Activated naive CD8-positive, alpha-beta T cell (primary cell): ENCODE results near the gene ZKSCAN4.

Experiments
- H3K27ac Mint-ChIP-seq: one replicate; pipeline ENCODE4 v1.8.0; 2021; ENCODE audit warnings: mixed read lengths
- H3K27me3 Mint-ChIP-seq: one replicate; pipeline ENCODE4 v1.8.0; 2021; ENCODE audit warnings: mixed read lengths
- H3K36me3 Mint-ChIP-seq: one replicate; pipeline ENCODE4 v1.8.0; 2021; ENCODE audit warnings: mixed read lengths
- H3K4me1 Mint-ChIP-seq: one replicate; pipeline ENCODE4 v1.8.0; 2021; ENCODE audit warnings: low read depth, mixed read lengths
- H3K4me3 Mint-ChIP-seq: one replicate; pipeline ENCODE4 v1.8.0; 2021; ENCODE audit warnings: mild to moderate bottlenecking, mixed read lengths
- H3K9me3 Mint-ChIP-seq: one replicate; pipeline ENCODE4 v1.8.0; 2021; ENCODE audit warnings: low read depth, mixed read lengths

ZKSCAN4 gene

DNA sequence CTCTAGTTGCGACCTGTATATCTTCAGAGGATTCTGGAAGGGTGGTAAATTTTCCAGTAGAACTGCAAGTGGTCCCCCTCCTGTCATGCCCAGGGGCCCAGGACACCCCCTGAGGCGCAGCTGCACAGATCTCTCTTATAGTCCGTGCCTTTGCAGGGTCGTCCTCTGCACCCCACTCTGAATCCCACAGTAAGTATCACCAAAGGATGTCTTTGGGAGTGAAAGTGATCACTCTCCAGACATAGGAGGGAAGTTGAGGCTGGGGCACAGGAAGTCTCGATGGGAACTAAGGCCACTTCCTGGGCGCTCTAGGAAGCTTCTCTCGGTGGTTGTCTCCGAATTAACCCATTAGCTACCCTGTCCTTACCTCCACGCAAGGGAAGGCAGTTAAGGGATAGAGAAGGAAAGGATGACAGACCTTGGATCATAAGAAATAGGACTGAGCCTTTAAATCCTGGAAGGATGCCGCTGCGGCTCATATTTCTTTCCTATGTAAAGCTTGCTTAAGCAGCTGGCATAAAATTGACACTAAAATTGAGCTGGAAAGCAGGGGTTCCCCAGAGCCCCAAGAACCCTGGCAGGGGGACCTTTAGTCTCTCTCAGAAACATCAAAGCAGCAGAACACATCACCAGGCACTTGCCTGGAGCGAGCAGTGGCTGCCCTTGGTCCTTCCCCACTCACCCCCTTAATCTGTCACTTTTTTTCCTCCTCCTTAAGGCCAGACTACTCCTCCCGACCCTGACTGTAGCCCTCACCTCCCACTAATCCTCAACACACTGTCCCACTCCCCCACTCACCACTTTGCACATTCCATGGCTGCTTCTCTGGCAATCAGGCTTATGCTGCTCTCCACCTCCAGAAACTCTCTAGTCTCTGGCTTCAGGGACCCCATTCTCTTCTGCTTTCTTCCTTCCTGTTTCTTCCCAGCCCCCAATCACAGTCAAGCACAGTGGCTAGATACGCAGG is at the start of gene ZKSCAN4:
Gene ZKSCAN4, minus strand, starts transcription at position 261 of the 967 bp plus-strand sequence. CDS start 289 bp downstream, outside the sequence.
- Mint-ChIP-seq H3K9me3 (no peaks in the 10 kb centered on the region), H3K36me3 (peaks cover 2% of the 10 kb centered on the region), H3K4me3 (peak within 1 kb of the TSS; percentile 98), H3K27ac (peak within 1 kb of the TSS; percentile 93), H3K27me3 (no peaks in the 10 kb centered on the region), H3K4me1 (peaks cover 35% of the 10 kb centered on the region)

DNA sequence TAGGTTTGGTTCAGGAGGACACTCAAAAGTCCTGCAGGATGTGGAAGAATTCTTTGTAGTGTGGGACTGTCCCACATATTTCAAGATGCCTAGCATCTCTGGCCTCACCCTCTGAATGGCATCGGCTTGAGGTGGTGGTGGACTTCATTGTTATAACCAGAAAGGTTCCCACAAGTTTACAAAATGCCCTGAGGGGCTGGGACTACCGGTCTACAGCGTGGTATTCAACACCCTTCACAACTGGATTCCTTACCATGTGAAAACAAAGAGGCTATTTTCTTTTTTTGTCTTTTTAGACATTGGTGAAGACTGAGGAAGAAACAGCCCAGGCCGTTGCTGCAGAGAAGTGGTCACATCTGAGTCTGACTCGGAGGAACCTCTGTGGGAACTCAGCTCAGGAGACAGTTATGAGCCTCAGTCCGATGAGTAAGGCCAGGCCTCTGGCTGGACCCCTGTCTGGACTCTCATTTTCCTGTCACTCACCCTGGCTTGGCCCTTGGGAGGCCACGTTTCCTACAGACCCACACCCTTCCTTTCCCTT is 44.5 kb upstream of the ZKSCAN4 start:
- H3K9me3 Mint-ChIP-seq: no peaks in the 10 kb centered on the region
- H3K36me3 Mint-ChIP-seq: peaks cover 13% of the 10 kb centered on the region
- peaks cover 2% of the 10 kb centered on the region for H3K27me3 Mint-ChIP-seq
- no peak overlapping the region for H3K4me3 Mint-ChIP-seq
- no peaks in the 10 kb centered on the region for H3K4me1 Mint-ChIP-seq
- no peak overlapping the region for H3K27ac Mint-ChIP-seq

DNA sequence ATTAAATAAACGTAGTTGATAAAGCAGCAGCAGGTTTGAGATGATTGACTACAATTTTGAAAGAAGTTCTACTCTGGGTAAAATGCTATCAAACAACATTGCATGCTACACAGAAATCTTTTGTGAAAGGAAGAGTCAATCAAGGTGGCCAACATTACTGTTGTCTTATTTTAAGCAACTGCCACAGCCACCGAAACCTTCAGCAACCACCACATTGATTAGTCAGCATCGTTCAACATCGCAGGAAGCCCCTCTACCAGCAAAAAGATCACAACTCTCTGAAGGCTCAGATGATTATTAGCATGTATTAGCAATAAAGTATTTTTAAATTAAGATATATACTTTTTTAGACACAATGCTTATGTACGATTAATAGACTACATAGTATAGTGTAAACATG is 43.3 kb upstream of the ZKSCAN4 start:
- no peak overlapping the region for H3K4me3 Mint-ChIP-seq

GRCh38 chr6:28291573-28291972 is 39.5 kb upstream of the ZKSCAN4 start:
- no peaks in the 10 kb centered on the region for H3K4me1 Mint-ChIP-seq
- no peak overlapping the region for H3K4me3 Mint-ChIP-seq
- no peak overlapping the region for H3K27ac Mint-ChIP-seq
- peaks cover 2% of the 10 kb centered on the region for H3K27me3 Mint-ChIP-seq
- peaks cover 25% of the 10 kb centered on the region for H3K36me3 Mint-ChIP-seq
- H3K9me3 Mint-ChIP-seq: no peaks in the 10 kb centered on the region

More for the DNA sequence above, 43.3 kb upstream of the ZKSCAN4 start:
- Mint-ChIP-seq H3K27ac (no peak overlapping the region), H3K36me3 (peaks cover 13% of the 10 kb centered on the region), H3K4me1 (no peaks in the 10 kb centered on the region), H3K27me3 (no peaks in the 10 kb centered on the region), H3K9me3 (no peaks in the 10 kb centered on the region)

DNA sequence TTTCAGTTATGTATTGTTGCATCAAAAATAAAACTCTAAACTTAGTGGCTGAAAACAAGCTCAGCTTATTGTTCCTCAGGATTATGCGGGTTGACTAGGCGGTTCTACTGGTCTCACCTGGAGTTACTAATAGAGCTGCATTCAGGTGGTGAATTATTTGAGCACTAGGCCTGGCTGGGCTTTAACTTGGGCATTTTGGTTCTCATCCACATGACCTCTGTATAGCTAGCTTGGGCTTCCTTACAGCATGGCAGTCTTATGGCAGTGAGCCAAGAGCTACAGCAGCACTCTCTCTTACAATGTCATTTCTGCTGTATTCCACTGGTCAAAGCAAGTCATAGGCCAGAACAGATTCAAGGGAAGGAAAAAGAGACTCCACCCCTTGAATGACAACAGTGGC is 30.9 kb upstream of the ZKSCAN4 start:
- H3K9me3 Mint-ChIP-seq: no peaks in the 10 kb centered on the region
- H3K27me3 Mint-ChIP-seq: peaks cover 9% of the 10 kb centered on the region
- H3K36me3 Mint-ChIP-seq: peaks cover 17% of the 10 kb centered on the region
- peak overlapping the region; percentile 46 for H3K4me3 Mint-ChIP-seq
- H3K27ac Mint-ChIP-seq: no peak overlapping the region
- H3K4me1 Mint-ChIP-seq: peaks cover 13% of the 10 kb centered on the region

GRCh38 chr6:28281288-28282064 is 29.4 kb upstream of the ZKSCAN4 start, which contains the start of gene PGBD1:
Gene PGBD1, plus strand, starts transcription at chr6:28281572. Its CDS starts 2,242 bp downstream, at chr6:28283814.
- no peaks in the 10 kb centered on the region for H3K9me3 Mint-ChIP-seq
- no peak within 1 kb of the TSS for H3K27ac Mint-ChIP-seq
- peak within 1 kb of the TSS; percentile 86 for H3K4me3 Mint-ChIP-seq
- H3K4me1 Mint-ChIP-seq: peaks cover 13% of the 10 kb centered on the region
- H3K36me3 Mint-ChIP-seq: peaks cover 13% of the 10 kb centered on the region
- H3K27me3 Mint-ChIP-seq: peaks cover 7% of the 10 kb centered on the region

GRCh38 chr6:28280595-28281287 is 28.7 kb upstream of the ZKSCAN4 start:
- Mint-ChIP-seq H3K27ac (no peak overlapping the region), H3K4me1 (peaks cover 13% of the 10 kb centered on the region), H3K27me3 (peaks cover 7% of the 10 kb centered on the region), H3K4me3 (peak overlapping the region; percentile 85), H3K36me3 (peaks cover 17% of the 10 kb centered on the region), H3K9me3 (no peaks in the 10 kb centered on the region)

- Mint-ChIP-seq H3K27me3 (peaks cover 7% of the 10 kb centered on the region), H3K4me3 (no peak overlapping the region), H3K4me1 (peaks cover 18% of the 10 kb centered on the region), H3K9me3 (no peaks in the 10 kb centered on the region), H3K36me3 (peaks cover 18% of the 10 kb centered on the region), H3K27ac (no peak overlapping the region)
Observed at GRCh38 chr6:28277746-28278145, 25.7 kb upstream of the ZKSCAN4 start.

GRCh38 chr6:28274888-28275287 is 22.8 kb upstream of the ZKSCAN4 start:
- Mint-ChIP-seq H3K4me3 (no peak overlapping the region), H3K27me3 (no peaks in the 10 kb centered on the region), H3K27ac (peak overlapping the region; percentile 35), H3K4me1 (peaks cover 18% of the 10 kb centered on the region), H3K9me3 (no peaks in the 10 kb centered on the region), H3K36me3 (peaks cover 18% of the 10 kb centered on the region)

GRCh38 chr6:28269492-28269891 is 17.4 kb upstream of the ZKSCAN4 start:
- Mint-ChIP-seq H3K9me3 (no peaks in the 10 kb centered on the region), H3K27me3 (no peaks in the 10 kb centered on the region), H3K4me3 (peak overlapping the region; percentile 21), H3K4me1 (peaks cover 31% of the 10 kb centered on the region), H3K27ac (peak overlapping the region; percentile 68), H3K36me3 (peaks cover 5% of the 10 kb centered on the region)

- Mint-ChIP-seq H3K27ac (no peak overlapping the region), H3K4me1 (peaks cover 40% of the 10 kb centered on the region), H3K27me3 (no peaks in the 10 kb centered on the region), H3K9me3 (no peaks in the 10 kb centered on the region), H3K4me3 (no peak overlapping the region), H3K36me3 (peaks cover 5% of the 10 kb centered on the region)
Observed at GRCh38 chr6:28267695-28268059, 15.6 kb upstream of the ZKSCAN4 start.

GRCh38 chr6:28266962-28267694 is 15.1 kb upstream of the ZKSCAN4 start, which contains the start of gene ZSCAN26:
Gene ZSCAN26, plus strand, starts transcription at chr6:28267143. Its CDS starts 4,777 bp downstream, at chr6:28271920.
- Mint-ChIP-seq H3K4me3 (no peak within 1 kb of the TSS), H3K9me3 (no peaks in the 10 kb centered on the region), H3K36me3 (peaks cover 5% of the 10 kb centered on the region), H3K27ac (no peak within 1 kb of the TSS), H3K27me3 (no peaks in the 10 kb centered on the region), H3K4me1 (peaks cover 40% of the 10 kb centered on the region)

- Mint-ChIP-seq H3K27ac (no peak overlapping the region), H3K27me3 (no peaks in the 10 kb centered on the region), H3K4me1 (peaks cover 40% of the 10 kb centered on the region), H3K36me3 (peaks cover 5% of the 10 kb centered on the region), H3K9me3 (no peaks in the 10 kb centered on the region), H3K4me3 (no peak overlapping the region)
Observed at GRCh38 chr6:28266563-28266961, 14.5 kb upstream of the ZKSCAN4 start.
